HG03571 (cell line): ENCODE measurements around the gene HPGDS.
"Not testable (repeated sequence)": the region's sequence is repeated elsewhere in the genome, so short reads cannot be mapped to it uniquely, and the experiment has no call there.

Experiments used
- ATAC-seq: cut with Tn5 transposase; IDR thresholded peaks from one replicate; pipeline ENCODE4 v1.9.1; 2021; ENCODE audit not compliant: unreplicated experiment

The HPGDS gene

DNA sequence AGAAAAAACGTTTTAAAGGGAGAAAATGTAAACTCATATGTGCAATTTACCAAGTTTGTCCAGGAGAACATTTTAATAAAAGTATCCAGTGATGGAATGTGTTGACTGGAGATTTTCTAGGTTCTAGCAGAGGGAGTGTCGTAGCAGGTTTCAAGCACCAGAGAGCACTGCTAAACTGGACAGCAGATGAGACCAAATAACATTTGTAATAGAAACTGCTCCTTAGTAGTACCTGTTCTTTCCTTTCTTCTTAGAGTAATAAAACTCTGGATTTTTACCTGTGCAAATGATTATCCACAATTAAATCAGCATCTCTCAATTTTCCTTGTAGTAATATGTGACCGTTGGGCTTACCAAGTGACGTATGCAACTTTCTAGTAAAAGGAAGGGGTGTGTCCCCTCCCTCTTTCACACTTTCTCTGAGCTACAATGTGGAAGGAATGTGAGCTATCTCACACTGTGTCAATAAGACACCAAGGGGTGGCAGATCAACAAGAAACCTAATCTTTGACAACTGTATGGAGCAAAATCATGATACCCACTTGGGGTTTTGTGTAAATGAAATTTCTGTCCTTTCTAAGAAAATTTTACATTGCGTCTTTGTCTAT, 9.5 kb downstream of the HPGDS start:
- no peak for ATAC-seq

DNA sequence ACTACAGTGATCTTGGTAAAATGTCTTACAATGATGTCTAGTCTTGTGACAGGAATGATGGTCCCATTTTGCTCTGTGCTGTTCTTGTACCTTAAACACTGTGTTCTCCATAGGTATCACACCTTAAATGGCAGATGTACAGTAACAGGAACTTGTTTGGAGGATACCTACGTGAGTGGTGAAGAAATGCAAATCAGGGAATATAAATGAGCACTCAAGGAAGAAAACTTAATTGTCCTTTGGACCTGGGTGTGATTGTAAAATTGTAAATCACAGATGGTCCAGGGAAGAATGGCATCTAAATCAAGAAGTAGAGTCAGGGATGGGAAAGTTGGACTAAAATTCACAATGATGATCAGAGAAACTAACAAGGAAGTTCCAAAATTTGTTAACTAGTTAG, 12.7 kb downstream of the HPGDS start:
- no peak for ATAC-seq

DNA sequence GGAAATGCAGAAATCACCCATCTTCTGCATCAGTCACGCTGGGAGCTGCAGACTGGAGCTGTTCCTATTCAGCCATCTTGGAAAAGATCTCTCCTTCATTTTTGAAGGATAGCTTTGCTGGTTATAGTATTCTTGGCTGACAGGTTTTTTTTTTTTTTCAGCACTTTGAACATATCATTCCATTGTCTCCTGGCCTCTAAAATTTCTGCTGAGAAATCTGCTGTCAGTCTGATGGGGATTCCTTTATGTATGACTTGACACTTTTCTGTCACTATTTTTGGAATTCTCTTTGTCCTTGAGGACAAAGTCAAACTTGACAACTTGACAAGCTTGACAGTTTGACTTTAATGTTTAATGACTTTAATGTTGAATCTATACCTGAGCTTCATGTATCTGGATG, 16.8 kb downstream of the HPGDS start:
- no peak for ATAC-seq

DNA sequence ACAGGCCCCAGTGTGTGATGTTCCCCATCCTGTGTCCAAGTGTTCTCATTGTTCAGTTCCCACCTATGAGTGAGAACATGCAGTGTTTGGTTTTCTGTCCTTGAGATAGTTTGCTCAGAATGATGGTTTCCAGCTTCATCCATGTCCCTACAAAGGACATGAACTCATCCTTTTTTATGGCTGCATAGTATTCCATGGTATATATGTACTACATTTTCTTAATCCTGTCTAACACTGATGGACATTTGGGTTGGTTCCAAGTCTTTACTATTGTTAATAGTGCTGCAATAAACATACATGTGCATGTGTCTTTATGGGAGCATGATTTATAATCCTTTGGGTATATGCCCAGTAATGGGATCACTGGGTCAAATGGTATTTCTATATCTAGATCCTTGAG, 22.7 kb downstream of the HPGDS start:
- not testable (repeated sequence) for ATAC-seq

DNA sequence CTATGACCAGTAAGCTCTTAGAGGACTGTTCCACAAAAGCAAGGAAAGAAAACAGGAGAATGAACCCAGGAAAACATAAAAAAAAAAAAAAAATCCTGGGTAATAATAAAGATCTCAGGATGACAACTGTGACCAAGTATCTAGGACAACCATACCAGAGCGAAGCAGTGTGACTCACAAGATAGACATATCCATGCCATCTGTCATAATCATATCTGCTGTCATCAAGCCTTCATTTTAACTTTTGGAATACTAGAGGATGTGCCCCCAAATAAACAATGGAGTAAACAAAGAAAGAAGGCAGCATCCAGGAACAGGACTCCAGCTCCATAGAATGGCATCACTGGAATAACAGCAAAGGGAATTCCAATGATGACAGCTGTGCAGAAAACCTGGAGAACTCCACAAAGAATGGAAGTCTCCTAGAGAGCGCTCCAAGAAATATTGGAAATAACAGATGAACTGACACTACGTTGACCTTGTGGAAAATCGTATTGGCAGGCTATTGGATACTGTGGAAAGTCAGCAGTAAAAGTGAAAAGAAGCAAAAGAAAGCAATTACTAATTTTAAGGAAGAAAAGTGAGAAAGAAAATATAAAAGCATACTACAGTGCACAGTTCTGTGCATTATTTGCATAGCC, 35.3 kb downstream of the HPGDS start:
- ATAC-seq, result no peak

- ATAC-seq, result no peak
These were observed 35.9 kb downstream of the HPGDS start for GRCh38 chr4:94306713-94307112.

DNA sequence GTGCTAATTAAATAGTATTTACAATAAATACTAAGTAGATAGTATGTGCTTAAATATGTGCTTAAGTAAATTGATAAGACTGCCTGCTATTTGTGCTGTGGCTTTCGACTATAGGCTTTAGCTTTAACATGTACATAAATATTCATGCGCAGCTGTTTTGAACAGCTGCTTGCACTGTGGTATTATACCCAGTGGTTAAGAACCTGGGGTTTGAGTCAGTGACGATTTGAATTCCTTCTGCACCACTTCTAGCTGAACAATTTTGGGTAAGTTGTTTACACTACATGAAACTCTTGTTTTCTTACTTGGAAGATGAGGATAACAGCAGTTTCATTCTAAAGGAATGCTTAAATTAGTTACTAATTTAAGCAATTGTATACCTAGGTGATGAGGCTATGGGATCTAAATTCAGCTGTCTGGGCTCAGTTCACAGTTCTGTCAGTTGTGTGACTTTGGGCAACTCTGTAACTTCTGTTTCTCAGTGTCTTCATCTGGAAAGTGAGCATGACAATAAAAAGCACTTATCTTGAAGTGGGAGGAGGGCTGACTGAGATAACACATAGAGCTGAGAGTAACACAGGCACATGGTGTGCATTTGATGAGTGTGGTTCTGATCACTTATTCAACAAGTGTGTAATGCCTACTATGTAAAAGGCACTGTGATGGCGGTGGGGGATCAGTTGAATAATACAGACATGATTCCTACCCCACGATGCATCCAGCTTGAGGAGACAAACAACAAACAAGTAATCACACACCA, 37.0 kb downstream of the HPGDS start:
- ATAC-seq, result no peak

DNA sequence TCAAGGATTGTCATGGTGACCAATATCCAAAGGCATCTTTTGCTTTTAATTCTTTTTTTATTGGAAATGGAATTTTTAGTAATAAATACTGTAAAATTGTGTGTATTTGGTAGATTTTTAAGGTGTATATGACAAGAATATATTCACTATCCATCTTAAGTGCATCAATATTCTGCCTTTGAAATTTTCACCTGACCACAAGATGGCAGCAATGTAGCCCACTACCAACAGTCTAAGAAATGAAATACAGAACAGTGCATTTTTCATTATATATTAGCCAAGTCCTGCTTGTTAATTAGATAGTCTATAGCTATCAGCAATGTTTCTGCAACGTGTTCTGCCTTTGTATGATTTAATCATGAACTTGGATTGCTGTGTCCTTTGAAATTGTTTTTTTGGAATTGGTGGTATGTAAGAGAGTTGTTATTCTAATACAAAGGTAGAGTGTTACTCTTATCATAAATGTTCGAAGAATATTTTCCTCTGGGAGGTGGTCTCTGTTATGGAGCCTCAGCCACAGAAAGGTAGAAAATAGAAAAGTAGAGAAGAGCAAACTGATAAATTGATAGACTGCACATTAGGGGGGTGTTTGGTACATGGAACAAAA, 38.2 kb downstream of the HPGDS start:
- no peak for ATAC-seq

GRCh38 chr4:94302191-94302590, 40.4 kb downstream of the HPGDS start:
- no peak for ATAC-seq

DNA sequence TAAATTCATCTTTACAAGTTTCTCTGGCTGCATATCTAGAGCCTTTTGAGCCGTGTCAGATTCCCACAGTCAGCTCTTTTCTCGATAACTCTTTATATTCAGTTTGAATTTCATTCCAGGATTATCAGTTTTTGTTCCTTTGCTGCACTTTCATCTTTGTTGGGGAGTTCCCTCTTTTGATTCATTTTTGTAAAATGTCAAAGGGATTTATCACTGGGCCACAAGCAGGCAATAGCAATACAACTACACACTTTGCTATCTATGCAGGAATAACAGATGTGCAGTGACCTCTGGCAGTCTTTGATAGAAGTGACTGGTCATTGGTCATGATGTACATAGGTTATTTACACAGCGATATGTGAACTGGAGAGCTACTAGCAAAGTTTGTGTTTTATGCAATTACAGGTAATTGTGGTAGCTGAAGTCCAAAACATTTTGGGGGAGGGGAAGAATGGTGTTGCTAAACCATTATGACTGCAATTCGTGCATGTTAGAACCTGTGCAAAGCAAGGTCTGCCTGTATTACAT, 43.8 kb downstream of the HPGDS start:
- no peak for ATAC-seq

DNA sequence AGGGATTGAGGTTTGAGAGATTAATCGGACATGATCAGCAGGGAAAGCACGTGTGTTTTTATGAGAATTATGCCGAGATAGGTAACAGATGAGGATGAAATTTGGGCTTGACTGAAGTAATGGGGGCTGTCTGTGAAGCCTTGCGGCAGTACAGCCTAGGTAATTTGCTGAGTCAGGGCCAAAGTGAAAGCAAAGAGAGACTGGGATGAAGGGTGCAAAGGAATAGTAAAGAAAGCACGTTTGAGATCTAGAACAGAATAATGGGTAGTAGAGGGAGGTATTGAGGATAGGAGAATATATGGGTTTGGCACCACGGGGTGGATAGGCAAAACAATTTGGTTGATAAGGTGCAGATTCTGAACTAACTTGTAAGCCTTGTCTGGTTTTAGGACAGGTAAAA, 47.2 kb downstream of the HPGDS start:
- ATAC-seq, result not testable (repeated sequence)

DNA sequence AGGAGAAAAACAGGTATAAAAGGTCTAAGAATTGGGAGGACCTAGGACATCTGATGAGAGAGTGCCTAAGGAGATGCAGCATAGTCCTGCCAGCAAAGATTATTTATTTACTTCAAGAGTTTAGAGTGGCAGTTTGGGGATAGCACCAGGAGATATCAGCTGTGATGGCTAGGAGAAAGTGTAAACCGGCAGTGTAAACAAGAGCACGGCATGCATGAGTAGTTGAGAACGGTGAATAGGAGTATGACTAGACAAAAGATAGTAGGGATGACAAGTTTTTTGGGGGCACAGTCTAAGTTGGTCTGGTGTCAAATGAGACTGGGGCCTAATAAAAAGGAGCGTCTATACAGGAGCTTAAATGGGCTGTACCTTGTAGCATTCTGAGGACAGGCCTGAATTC, 48.7 kb downstream of the HPGDS start:
- ATAC-seq, result not testable (repeated sequence)

DNA sequence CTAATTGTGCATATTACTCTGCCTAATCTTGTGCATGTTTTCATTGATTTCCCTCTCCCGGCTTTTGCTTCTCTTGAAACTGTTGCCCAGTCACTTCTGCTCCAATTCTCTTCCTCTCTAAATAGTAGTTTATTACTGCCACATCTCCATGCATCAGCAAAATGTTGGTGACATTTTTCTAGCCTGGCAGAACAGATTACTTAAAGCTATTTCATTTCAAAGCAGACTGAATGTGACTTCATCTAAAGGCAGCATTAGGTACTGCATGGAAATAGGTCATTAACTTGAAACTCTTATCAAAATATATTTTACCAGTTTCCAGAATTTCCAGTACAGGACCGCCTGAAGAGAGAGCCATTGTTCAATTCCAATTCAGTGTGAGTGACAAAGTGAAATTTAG, 52.4 kb downstream of the HPGDS start:
- ATAC-seq, result no peak

- no peak for ATAC-seq
These were observed 57.0 kb downstream of the HPGDS start for GRCh38 chr4:94285666-94286065.

- peak; percentile 72 for ATAC-seq
These were observed 57.7 kb downstream of the HPGDS start for GRCh38 chr4:94284889-94285288.

DNA sequence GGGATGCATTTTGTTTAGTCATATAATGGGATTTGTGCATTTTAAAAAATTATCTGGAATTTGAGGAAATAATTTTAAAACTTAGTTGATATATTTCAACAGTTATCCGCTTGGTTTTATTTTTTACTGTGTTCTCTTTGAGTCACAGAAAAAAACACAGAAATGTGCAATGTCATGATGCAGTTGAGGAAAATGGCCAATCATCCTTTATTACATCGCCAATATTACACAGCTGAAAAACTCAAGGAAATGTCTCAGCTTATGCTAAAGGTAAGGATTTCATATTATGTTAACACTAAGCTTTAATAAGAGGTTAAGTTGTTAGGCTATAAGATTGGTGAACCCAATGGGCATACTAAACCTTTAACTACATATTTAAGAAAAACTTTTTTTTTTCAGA, 63.9 kb downstream of the HPGDS start:
- no peak for ATAC-seq

DNA sequence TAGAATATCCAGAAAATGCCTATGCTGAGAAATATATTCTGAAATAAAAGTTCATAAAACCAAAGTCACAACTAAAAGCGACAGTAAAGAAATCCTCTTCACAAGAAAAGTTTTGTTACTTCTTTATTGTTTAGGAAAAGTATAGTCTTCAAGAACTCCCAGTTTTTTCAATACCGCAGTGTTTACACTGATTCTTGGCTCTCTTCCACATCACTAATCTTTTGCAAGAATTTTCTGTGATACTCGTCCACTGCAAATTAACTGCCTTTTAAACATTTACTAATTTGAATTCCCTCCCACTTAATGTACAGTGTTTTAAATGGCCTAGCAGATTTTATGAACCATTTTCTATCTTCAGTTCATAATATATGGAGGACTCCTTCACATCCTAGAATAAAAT, 65.1 kb downstream of the HPGDS start:
- no peak for ATAC-seq

GRCh38 chr4:94276204-94276603, 66.4 kb downstream of the HPGDS start:
- ATAC-seq, result no peak

DNA sequence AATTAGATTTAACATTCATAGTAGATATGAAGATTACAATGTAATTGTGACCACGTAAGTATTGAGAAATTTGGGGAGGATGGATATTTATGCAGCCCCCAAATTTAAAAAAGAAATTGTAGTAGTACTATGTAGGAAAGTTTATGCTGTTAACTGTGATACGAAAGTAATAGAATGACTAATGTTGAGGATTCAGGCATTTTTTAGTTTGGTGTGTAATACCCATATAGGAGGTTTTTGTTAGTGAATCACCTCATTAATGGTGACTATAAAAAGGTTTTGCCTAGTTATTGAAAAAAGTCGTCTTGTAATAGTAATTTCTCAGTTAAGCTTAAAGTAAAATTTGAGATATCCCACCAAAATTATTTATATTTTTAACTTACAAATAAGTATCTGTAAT, 67.7 kb downstream of the HPGDS start:
- ATAC-seq, result no peak

DNA sequence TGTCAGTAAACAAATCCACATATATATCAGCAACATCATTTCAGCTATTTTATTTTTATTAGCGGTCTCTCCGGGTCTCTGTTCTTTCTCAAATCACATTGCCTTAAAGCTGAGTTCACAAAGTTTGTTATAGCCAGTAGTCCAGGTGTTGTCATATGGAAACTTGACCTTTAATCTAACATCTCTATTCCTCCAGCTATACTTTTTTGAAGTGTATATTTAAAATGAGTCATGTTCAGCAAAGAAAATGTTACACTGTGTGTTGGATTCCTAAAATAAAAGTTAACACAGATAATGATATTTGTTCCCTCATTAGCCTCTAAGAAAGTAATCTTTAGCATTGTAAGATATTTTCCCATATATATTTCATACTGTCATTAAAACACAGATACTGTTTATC, 71.4 kb downstream of the HPGDS start:
- no peak for ATAC-seq

GRCh38 chr4:94267037-94267436, 75.6 kb downstream of the HPGDS start:
- ATAC-seq, result no peak
